Measurements from ENCODE around the gene PGLYRP4. TPM values are rescaled to one million over a fixed set of nuclear protein-coding genes. Genes with fewer than 3 reads are reported as not detected.
A peak's percentile ranks its signal among the peaks of the same experiment; 100 is the strongest.

PGLYRP4 gene
- total and polyA plus RNA-seq, 2 donors (not counting 1 experiment from before 2014, with no cell fraction given), result not detected

- no peaks in the 10 kb centered on the region for H3K79me2 ChIP-seq (ENCODE audit: control insufficient read depth, insufficient read depth, low read length)
- peak overlapping the region; percentile 49 for H2AFZ ChIP-seq (ENCODE audit: insufficient read depth, low read depth, low read length, poor library complexity, severe bottlenecking)
- DNase-seq (no peak), ATAC-seq (ENCODE audit: low read depth) (no peak)
- Mint-ChIP-seq H3K27me3 (peaks cover 8% of the 10 kb centered on the region), H3K27ac (no peak overlapping the region), H3K4me1 (peaks cover 56% of the 10 kb centered on the region), H3K9me3 (ENCODE audit: insufficient read depth) (no peaks in the 10 kb centered on the region), H3K4me3 (peak overlapping the region; percentile 9)
- CTCF ChIA-PET, result no interaction called here
- no peaks in the 10 kb centered on the region for H4K20me1 ChIP-seq (ENCODE audit: control insufficient read depth, insufficient read depth, low read length, poor library complexity, severe bottlenecking)
- POLR2A ChIA-PET, result no interaction called here
- H3K36me3 ChIP-seq (replicated peaks in 1 of 2; ENCODE audit: control extremely low read depth in 1 of 2, control insufficient read depth in 1 of 2, extremely low read depth in 1 of 2, insufficient read depth in 2 of 2, low read length in 1 of 2), result no peaks in the 10 kb centered on the region
- H3K27me3 ChIP-seq (replicated peaks in 1 of 4; ENCODE audit: control extremely low read depth in 1 of 4, control insufficient read depth in 3 of 4, insufficient read depth in 4 of 4, low read length in 3 of 4), result peaks cover 0 to 5% (median 0%) of the 10 kb centered on the region in 4 experiments
- intact Hi-C loops (cut with micrococcal nuclease), result no loop called here
- no peak overlapping the region for H3K9ac ChIP-seq (ENCODE audit: low read length)
- H3K9me3 ChIP-seq (ENCODE audit: control extremely low read depth in 1 of 3, control insufficient read depth in 2 of 3, insufficient read depth in 1 of 3, low read length in 2 of 3), result peaks cover 0 to 9% (median 0%) of the 10 kb centered on the region in 3 donors
- H3K27ac ChIP-seq (ENCODE audit: low read length in 2 of 2), result no peak overlapping the region
- H3K4me2 ChIP-seq (replicated peaks; ENCODE audit: low read depth, low read length, poor library complexity, severe bottlenecking), result peak overlapping the region; percentile 75
- peaks cover 40 to 50% of the 10 kb centered on the region in 2 donors for H3K4me1 ChIP-seq (ENCODE audit: control insufficient read depth in 2 of 2, insufficient read depth in 2 of 2, low read length in 2 of 2)
- TF ChIP-seq CTCF (IDR thresholded peaks at IDR 0.05) (no peak), EZH2 (IDR thresholded peaks at IDR 0.05; ENCODE audit: borderline replicate concordance, insufficient read depth, low read depth, low read length, poor library complexity, severe bottlenecking) (no peak)
- no peak overlapping the region for H3K4me3 ChIP-seq (ENCODE audit: control extremely low read depth in 1 of 5, extremely low read depth in 1 of 5, insufficient read depth in 1 of 5, low read depth in 2 of 5, low read length in 4 of 5)
- WGBS (ENCODE audit: insufficient coverage), result 92% methylated on average over 18 of the region's 25 CpGs
Measured at GRCh38 chr1:153292740-153293479, 55.7 kb downstream of the PGLYRP4 start.

GRCh38 chr1:153292185-153292584 is 56.5 kb downstream of the PGLYRP4 start:
- no peaks in the 10 kb centered on the region for H3K79me2 ChIP-seq (ENCODE audit: control insufficient read depth, insufficient read depth, low read length)
- peak overlapping the region; percentile 49 for H2AFZ ChIP-seq (ENCODE audit: insufficient read depth, low read depth, low read length, poor library complexity, severe bottlenecking)
- POLR2A ChIA-PET, result no interaction called here
- Mint-ChIP-seq H3K4me3 (peak overlapping the region; percentile 1), H3K4me1 (peaks cover 56% of the 10 kb centered on the region), H3K27ac (no peak overlapping the region), H3K9me3 (ENCODE audit: insufficient read depth) (no peaks in the 10 kb centered on the region), H3K27me3 (peaks cover 8% of the 10 kb centered on the region)
- no peak overlapping the region for H3K27ac ChIP-seq (ENCODE audit: low read length in 2 of 2)
- ATAC-seq (ENCODE audit: low read depth) (no peak), DNase-seq (no peak)
- peak overlapping the region; percentile 13 for H3K4me2 ChIP-seq (replicated peaks; ENCODE audit: low read depth, low read length, poor library complexity, severe bottlenecking)
- no peak overlapping the region for H3K4me3 ChIP-seq (ENCODE audit: control extremely low read depth in 1 of 5, extremely low read depth in 1 of 5, insufficient read depth in 1 of 5, low read depth in 2 of 5, low read length in 4 of 5)
- intact Hi-C loops (cut with micrococcal nuclease), result no loop called here
- H3K9ac ChIP-seq (ENCODE audit: low read length), result no peak overlapping the region
- H4K20me1 ChIP-seq (ENCODE audit: control insufficient read depth, insufficient read depth, low read length, poor library complexity, severe bottlenecking), result no peaks in the 10 kb centered on the region
- 86% methylated on average over 4 of the region's 8 CpGs for WGBS (ENCODE audit: insufficient coverage)
- TF ChIP-seq CTCF (IDR thresholded peaks at IDR 0.05) (no peak), EZH2 (IDR thresholded peaks at IDR 0.05; ENCODE audit: borderline replicate concordance, insufficient read depth, low read depth, low read length, poor library complexity, severe bottlenecking) (no peak)
- H3K9me3 ChIP-seq (ENCODE audit: control extremely low read depth in 1 of 3, control insufficient read depth in 2 of 3, insufficient read depth in 1 of 3, low read length in 2 of 3), result peaks cover 0 to 9% (median 0%) of the 10 kb centered on the region in 3 donors
- no peaks in the 10 kb centered on the region for H3K36me3 ChIP-seq (replicated peaks in 1 of 2; ENCODE audit: control extremely low read depth in 1 of 2, control insufficient read depth in 1 of 2, extremely low read depth in 1 of 2, insufficient read depth in 2 of 2, low read length in 1 of 2)
- peaks cover 0 to 3% (median 0%) of the 10 kb centered on the region in 4 experiments for H3K27me3 ChIP-seq (replicated peaks in 1 of 4; ENCODE audit: control extremely low read depth in 1 of 4, control insufficient read depth in 3 of 4, insufficient read depth in 4 of 4, low read length in 3 of 4)
- H3K4me1 ChIP-seq (ENCODE audit: control insufficient read depth in 2 of 2, insufficient read depth in 2 of 2, low read length in 2 of 2), result peaks cover 37 to 45% of the 10 kb centered on the region in 2 donors
- CTCF ChIA-PET, result no interaction called here

Measured in B cell (primary cell).